Measurements from ENCODE around the gene TMA7B. TPM values are rescaled to one million over a fixed set of nuclear protein-coding genes. Genes with fewer than 3 reads are reported as not detected.

Gene TMA7B
- total RNA-seq, 6 experiments from 2014 or later: 0.20 TPM; not detected in 5

GRCh38 chr22:40007853-40008710, 47.9 kb downstream of the TMA7B start:
- intact Hi-C loops (cut with DNase I): no loop called here
- Histone ChIP-seq H3K4me3 (no peak overlapping the region), H3K27ac (no peak overlapping the region), H3K36me3 (no peaks in the 10 kb centered on the region), H3K27me3 (no peaks in the 10 kb centered on the region), H3K9me3 (no peaks in the 10 kb centered on the region), H3K4me1 (no peaks in the 10 kb centered on the region)
- ATAC-seq (peak in 3 of 4 donors; percentile 7 to 29 (median 28)), DNase-seq (no peak)
- no peak for TF ChIP-seq CTCF (IDR thresholded peaks at IDR 0.05)
- no peak for TF ChIP-seq POLR2A (IDR thresholded peaks at IDR 0.05)
- 60% methylated on average over 7 of the region's 27 CpGs for WGBS (ENCODE audit: insufficient coverage, low coverage, low lambda C conversion rate, missing lambda C conversion rate)

GRCh38 chr22:40008726-40009291, 48.6 kb downstream of the TMA7B start:
- 69% methylated on average over 4 of the region's 10 CpGs for WGBS (ENCODE audit: insufficient coverage, low coverage, low lambda C conversion rate, missing lambda C conversion rate)
- Histone ChIP-seq H3K27me3 (no peaks in the 10 kb centered on the region), H3K4me1 (no peaks in the 10 kb centered on the region), H3K36me3 (no peaks in the 10 kb centered on the region), H3K9me3 (no peaks in the 10 kb centered on the region), H3K27ac (no peak overlapping the region), H3K4me3 (no peak overlapping the region)
- no peak for TF ChIP-seq POLR2A (IDR thresholded peaks at IDR 0.05)
- no peak for TF ChIP-seq CTCF (IDR thresholded peaks at IDR 0.05)
- intact Hi-C loops (cut with DNase I): no loop called here
- DNase-seq: no peak
- no peak for ATAC-seq

GRCh38 chr22:40009292-40009774, 49.1 kb downstream of the TMA7B start:
- DNase-seq (no peak), ATAC-seq (peak in 2 of 4 donors; percentile 37 to 44)
- H3K9me3 ChIP-seq: no peaks in the 10 kb centered on the region
- H3K4me1 ChIP-seq: no peaks in the 10 kb centered on the region
- intact Hi-C loops (cut with DNase I): no loop called here
- no peak overlapping the region for H3K4me3 ChIP-seq
- TF ChIP-seq CTCF (IDR thresholded peaks at IDR 0.05) (no peak), POLR2A (IDR thresholded peaks at IDR 0.05) (no peak)
- H3K36me3 ChIP-seq: no peaks in the 10 kb centered on the region
- H3K27ac ChIP-seq: no peak overlapping the region
- 55% methylated on average over 8 of the region's 11 CpGs for WGBS (ENCODE audit: insufficient coverage, low coverage, low lambda C conversion rate, missing lambda C conversion rate)
- no peaks in the 10 kb centered on the region for H3K27me3 ChIP-seq

GRCh38 chr22:40009951-40010671, 49.9 kb downstream of the TMA7B start:
- TF ChIP-seq POLR2A (IDR thresholded peaks at IDR 0.05) (no peak), CTCF (IDR thresholded peaks at IDR 0.05) (no peak)
- no peak overlapping the region for H3K4me3 ChIP-seq
- intact Hi-C loops (cut with DNase I): no loop called here
- DNase-seq (no peak), ATAC-seq (no peak)
- H3K9me3 ChIP-seq: no peaks in the 10 kb centered on the region
- no peaks in the 10 kb centered on the region for H3K27me3 ChIP-seq
- no peaks in the 10 kb centered on the region for H3K4me1 ChIP-seq
- H3K36me3 ChIP-seq: no peaks in the 10 kb centered on the region
- H3K27ac ChIP-seq: no peak overlapping the region
- 45% methylated on average over 19 of the region's 24 CpGs for WGBS (ENCODE audit: insufficient coverage, low coverage, low lambda C conversion rate, missing lambda C conversion rate)
